GM15510 (cell line): ENCODE results near the gene MLKL.

Experiments
- POLR2A ChIP-seq: IDR thresholded peaks from 3 replicates; pipeline ENCODE4 v1.6.1; 2011; ENCODE audit warnings: borderline replicate concordance; ENCODE audit not compliant: insufficient read length; ENCODE audit errors: extremely low read depth

Gene MLKL

GRCh38 chr16:74723256-74723655 lies 22.6 kb upstream of the MLKL start:
- TF ChIP-seq POLR2A = no peak

- no peak for TF ChIP-seq POLR2A
Measured at GRCh38 chr16:74721716-74722115, 21.1 kb upstream of the MLKL start.

- no peak for TF ChIP-seq POLR2A
Measured at GRCh38 chr16:74720579-74720978, 19.9 kb upstream of the MLKL start.

- TF ChIP-seq POLR2A = no peak
Measured at GRCh38 chr16:74718741-74719610, 18.3 kb upstream of the MLKL start.

- no peak for TF ChIP-seq POLR2A
Measured at GRCh38 chr16:74718140-74718539, 17.5 kb upstream of the MLKL start.

- TF ChIP-seq POLR2A = no peak
Measured at GRCh38 chr16:74717367-74717766, 16.7 kb upstream of the MLKL start.

GRCh38 chr16:74716355-74716754 lies 15.7 kb upstream of the MLKL start:
- TF ChIP-seq POLR2A = no peak

GRCh38 chr16:74713876-74714275 lies 13.2 kb upstream of the MLKL start:
- TF ChIP-seq POLR2A = no peak

GRCh38 chr16:74713325-74713724 lies 12.7 kb upstream of the MLKL start:
- no peak for TF ChIP-seq POLR2A

- TF ChIP-seq POLR2A = no peak
Measured at GRCh38 chr16:74711938-74712337, 11.3 kb upstream of the MLKL start.

GRCh38 chr16:74710401-74710800 lies 9.7 kb upstream of the MLKL start:
- TF ChIP-seq POLR2A = no peak

- no peak for TF ChIP-seq POLR2A
Measured at GRCh38 chr16:74709441-74709877, 8.8 kb upstream of the MLKL start.

GRCh38 chr16:74700116-74700437 lies 585 bp downstream of the MLKL start:
- no peak for TF ChIP-seq POLR2A

GRCh38 chr16:74699666-74700065 lies 996 bp downstream of the MLKL start:
- TF ChIP-seq POLR2A = no peak

- TF ChIP-seq POLR2A = no peak
Measured at GRCh38 chr16:74698222-74698621, 2.4 kb downstream of the MLKL start.
